Measurements from ENCODE around the gene CCL19.

- TF ChIP-seq EP300 (IDR thresholded peaks at IDR 0.05) (no peak), CTCF (IDR thresholded peaks at IDR 0.05) (no peak), POLR2A (IDR thresholded peaks at IDR 0.05) (no peak)
Observed at GRCh38 chr9:34686231-34686630, 4.8 kb downstream of the CCL19 start.
